ENCODE measurements around the gene PPM1J.
A peak's percentile ranks its signal among the peaks of the same experiment; 100 is the strongest.
"Not testable (repeated sequence)": the region's sequence is repeated elsewhere in the genome, so short reads cannot be mapped to it uniquely, and the experiment has no call there.

PPM1J gene

DNA sequence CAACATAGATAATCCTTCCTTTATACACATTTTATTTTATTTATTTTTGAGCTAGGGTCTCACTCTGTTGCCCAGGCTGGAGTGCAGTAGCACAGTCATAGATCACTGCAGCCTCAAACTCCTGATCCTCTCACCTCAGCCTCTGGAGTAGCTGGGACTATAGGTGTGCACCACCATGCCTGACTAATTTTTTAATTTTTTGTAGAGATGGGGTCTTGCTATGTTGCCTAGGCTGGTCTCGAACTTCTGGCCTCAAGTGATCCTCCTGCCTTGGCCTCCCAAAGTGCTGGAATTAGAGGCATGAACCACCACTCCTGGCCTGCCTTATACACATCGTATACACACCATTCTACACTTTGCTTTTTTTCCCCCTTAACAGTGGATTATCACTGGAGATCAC is 6.2 kb upstream of the PPM1J start:
- not testable (repeated sequence) for DNase-seq

DNA sequence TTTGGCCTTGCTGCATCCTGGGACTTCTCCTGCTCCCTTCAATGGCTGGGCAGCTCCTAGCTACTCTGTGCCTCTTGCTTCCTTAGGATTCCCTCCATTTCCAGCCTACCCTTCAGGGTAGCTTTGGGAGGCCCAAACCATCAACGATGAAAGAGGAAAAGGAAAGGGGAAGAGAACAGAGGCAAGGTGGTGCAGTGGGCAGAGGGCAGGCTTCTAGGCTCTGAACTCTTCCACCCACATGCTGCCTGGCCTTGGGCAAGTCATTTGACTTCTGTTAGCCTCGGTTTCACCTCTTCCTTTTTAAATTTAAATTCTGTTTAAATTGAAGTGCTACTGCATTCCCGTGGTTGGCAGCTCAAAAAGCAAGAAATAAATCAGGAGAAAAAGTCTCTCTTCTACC is 5.7 kb upstream of the PPM1J start:
- no peak for DNase-seq

DNA sequence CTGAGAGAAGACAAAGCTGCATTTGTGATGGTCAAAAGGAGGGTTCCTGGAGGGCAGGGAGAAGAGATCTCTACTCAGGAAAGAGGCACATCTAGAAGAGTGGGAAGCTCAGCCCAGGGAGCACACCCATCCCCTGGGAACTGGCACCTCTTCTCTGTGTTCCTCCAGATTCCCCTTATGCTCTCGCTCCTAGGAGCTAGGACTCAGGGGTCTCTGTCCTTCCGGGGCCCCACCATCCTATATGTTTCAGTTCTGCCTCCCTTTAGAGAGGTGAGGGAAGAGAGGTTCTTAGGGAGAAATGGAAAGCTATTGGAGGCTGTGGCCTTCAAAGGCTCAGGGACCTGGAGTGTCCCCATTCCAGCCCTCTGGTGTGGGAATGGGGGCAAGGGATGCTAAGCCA is 4.6 kb upstream of the PPM1J start:
- DNase-seq = no peak

DNA sequence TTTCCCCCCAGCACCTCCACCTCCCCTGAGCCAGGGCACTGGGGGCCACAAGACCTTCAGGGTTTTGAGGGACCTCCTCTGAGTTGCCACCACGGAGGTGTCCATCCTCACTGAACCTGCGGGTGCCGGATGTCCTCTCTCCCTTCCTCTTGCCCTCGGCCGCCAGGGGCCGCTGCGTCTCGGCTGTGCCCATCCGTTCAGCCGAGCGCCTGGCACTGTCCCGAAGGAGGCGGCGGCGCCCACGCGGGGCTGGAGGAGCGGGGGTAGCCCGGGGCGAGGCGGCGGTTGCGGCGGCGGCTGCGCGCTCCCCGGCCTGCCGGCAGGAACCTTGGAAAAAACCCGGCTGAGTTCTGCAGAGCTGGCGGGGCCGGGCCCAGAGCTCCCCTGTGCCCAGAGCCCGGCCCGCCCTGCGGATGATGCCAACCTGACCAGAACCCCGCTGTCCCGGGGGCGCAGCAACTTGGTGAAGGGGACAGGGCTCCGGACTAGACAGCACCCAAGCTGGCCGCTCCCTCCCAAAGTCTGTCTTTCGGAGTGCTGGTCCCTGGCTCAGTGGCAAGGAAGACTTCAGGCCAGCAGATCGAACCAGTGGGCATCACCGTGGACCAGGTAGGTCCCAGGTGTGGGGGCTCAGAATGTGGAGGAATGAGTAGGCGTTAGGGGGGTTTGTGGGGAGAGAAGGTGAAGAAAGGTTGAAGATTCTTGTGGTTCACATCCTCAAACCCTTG is 3.7 kb upstream of the PPM1J start:
- peak; percentile 86 for DNase-seq

DNA sequence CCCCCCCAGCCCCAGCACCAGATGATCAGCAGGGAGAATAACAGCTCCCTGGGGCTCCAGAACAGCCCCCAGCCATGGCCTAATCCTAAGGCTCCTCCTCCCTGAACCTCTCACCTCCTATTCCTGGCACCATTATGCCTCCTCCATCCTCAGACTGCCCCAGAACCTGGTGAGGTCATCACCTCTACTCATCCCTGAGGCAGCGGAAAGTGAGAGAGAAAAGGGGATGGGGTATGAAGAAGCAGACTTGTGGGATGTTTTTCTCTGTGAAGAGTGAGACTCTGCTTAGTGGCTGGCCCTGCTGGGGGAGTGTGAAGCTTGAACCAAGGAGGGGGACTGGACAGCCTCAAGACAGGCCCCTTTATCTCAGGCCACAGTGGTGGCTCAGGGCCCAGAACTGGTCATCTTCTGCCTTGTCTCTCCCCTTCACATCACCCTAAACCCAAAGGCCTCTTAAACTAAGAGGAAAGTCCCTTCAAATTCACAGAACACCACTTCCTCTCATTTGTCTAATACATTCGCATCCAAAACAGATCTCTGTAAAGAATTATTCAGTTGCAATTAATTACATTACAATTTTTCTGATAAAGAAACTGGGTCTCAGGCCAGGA is 2.2 kb upstream of the PPM1J start:
- no peak for DNase-seq

DNA sequence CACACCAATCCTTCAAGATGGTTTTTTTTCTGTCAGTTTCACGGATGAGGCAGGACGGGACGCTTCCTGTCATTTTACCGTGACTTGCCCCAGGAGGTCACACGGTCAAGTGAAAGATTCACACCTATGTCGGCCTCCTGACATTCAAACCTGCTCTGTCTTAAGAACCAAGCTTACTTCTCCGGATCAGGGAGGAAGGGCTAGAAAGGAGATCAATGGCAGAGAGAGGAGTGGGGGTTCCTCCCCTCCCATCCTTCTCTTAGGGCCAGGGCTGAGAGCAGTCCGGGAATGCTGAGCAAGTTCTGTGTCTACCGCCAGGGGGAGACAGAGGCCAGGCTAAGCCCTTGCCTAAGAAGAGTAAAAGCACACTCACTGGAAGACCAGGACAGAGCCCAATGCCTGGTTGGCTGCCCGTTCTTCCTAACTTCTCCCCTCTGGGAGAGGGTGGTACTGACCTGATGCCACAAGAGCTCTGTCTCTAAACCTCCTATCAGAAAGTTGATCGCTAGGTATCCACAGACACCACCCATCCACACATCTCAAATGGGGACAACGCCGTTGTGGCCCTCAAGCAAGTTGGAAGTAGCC is 1.1 kb upstream of the PPM1J start:
- DNase-seq = peak; percentile 87

DNA sequence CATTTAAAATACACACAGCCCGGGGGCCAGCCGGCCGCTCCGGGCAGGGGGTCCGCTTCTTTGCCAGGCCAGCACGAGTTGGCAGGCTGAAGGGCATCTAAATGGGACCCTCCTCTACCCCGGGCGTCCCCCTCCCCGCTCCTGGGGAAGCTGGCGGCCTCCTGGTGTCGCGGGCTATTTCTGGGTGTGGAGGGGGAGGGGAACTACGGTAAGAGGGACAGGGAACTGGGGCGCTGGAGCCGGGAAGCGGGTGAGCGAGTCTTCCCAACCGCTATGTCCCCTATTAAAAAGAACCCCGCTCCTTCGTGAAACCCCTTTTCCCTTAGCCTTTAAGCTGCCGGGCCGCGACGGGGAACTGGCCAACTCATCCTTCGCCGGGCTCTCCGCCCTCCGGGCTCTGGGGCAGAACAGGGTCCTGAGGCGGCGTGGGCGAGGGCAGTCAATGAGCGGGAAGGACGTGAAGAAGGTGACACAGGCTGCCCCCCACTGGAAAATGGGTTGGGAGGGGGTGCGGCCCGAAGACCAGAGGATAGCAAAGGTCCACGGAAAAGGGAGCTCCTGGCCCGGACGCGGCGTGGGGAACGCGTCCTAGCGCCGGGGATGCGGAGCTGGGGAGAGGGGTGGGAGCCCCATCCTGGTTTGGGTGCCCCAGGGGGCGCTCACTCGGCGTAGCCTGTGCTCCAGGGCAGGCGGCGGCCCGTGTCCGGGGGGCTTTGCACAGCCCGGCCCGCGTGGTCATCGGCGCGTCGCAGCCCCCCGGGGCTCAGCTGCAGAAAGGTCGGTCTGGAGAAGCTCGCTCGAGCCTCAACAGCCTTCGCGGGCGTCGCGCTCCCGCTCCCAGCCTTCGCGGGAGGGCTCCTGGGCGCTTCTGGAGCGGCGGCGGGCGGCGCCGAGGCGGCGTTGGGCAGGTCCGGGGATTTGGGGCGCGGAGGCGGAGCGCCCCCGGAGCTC is 544 bp downstream of the PPM1J start:
- peak; percentile 41 for DNase-seq

DNA sequence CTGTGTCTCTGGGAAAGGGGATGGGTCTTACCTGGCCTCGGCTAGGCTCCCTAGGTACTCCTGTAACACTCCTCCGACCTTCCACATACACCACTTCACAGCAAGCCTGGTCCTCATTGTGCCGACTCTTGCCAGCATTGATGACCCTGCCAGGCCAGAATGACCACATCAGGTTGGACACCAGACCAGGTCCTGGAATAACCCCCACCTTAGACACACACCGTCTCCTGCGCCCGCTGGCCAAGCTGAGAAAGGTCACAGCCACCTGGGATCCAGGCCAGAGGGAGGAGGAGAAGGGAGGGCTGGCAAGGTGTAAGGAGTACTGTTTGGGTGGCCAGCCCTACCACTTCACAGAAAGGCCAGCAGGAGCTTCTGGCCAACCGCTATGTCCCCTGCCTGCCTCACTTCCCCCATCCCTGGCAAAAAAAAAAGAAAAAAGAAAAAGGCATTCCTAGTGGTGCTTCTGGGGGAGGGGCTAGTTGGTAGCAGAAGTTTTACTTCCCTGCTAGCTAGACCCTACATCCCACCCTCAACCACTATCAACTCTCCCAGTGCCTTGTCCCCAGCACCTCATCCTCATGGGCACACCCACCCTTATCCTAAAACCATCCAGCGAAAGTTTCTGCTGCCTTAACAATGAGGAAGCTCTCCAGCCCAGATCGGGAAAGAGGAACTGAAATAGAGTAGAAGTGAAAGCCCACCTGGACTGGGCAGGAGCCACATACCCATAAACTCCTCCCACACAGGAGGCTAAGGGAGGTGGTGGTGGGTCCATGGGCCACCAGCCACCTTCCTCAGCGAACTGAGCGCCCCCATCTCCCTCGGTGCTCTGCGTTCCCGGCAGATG is 1.4 kb downstream of the PPM1J start:
- DNase-seq = no peak

DNA sequence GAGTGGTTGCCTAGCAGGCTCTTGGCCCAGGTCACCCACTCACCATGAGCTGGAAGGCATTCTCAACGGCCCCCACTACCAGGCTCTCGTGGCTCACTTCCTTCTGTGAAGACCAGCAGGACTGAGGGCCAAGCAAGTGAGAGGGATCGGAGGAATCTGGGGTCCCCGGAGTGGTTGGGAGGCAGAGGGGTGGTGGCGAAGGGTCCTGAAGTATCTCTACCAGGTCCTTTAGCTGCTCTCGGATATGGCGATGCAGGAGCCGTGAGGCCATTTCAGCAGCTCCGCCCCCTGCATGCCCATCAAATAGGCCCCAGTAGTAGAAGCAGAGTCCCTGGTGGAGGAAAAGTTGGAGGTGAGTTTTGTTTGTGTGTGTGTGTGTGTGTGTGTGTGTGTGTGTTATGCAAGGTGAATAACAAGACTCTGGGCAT is 2.4 kb downstream of the PPM1J start:
- no peak for DNase-seq

DNA sequence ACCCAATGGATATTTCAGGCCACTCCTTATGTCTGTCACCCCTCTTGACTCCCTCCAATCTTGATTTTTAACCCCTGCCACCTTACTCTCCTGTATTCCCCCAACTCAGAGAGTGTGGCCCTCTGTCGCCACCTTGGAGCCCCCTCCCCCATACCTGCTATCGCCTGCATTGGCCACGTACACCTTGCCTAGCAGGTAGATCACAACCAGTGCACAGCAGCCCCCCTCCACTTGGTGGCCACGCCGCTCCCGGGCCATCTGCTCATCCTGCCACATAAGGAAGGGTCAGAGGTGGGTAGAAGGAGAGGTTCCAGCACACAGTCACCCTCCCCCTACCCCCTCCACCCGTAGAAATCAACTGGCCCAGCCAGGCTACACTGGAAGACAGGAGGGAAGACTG is 2.9 kb downstream of the PPM1J start:
- no peak for DNase-seq

DNA sequence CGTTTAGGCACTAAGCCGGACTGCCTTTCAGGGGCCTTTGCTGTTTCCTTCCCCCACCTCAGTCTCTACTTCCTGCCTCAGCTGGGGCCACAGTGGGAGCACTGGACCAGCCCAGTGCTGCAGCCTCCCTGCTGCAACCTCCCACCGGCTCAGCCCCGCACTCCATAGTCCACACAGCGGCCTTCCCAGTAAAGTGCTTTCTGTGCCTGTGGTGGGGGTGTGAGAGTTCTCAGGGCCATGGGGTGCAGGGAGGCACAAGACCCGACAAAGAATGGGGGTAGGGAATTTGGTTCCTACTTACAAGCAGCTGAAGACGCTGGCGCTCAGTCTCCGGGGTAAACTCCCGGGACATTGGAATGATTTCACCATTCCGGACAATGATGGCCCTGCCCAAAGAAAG is 3.5 kb downstream of the PPM1J start:
- no peak for DNase-seq

DNA sequence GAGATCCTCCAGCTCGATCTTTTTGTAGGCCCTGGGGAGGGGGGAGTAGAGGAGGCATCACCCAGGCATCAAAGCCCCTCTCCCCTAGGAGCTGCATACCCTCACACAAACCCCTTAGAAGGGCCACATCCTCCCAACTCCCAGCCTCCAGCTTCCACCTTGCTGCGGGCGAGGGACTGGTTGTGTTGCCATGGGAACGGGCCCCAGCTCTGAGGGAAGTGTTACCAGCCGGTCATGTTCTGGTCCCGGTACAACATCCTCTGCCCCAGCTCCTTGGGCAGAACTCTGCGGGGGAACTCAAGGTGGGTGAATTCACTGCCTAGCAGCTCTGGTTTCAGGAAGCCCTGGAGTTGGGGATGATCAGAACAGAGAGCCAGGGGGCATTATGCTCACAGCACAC is 4.1 kb downstream of the PPM1J start:
- DNase-seq = no peak

DNA sequence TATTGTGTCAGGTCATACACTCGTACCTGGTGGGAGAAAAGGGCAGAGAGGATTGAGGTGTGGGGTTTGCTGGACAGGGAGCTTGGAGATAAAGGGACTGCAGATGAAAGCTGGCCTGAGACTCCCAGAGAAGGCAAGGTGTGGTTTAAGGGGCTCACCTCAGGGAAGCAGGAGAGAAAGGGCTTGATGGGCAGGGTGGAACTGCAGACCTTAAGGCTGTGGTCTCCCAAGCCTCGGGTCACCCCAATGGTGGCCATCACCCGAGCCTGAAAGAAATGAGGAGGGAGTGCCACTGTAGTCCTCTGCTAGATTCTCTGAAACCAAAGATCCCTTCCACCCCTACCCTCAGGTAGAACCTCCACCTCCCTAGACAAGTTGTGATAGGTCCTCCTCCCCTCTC is 4.5 kb downstream of the PPM1J start:
- DNase-seq = no peak

DNA sequence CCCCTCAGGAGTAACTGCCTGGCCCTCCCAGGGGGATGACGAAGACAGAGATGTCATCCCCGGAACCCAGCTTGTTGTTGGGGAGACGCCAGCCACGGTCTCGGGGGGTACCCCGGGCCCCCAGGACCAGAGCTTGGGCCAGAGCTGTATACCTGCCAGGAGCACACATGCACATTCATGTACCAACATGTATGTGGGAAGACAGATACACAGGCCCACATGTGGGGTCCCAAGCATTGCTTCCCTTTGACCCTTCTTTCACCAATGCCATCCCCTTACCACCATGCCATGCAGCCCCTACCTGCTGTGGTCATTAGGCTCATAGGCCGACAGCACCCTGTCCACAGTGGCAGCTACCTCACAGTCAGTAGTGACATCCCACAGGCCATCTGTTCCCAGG is 5.0 kb downstream of the PPM1J start:
- no peak for DNase-seq

DNA sequence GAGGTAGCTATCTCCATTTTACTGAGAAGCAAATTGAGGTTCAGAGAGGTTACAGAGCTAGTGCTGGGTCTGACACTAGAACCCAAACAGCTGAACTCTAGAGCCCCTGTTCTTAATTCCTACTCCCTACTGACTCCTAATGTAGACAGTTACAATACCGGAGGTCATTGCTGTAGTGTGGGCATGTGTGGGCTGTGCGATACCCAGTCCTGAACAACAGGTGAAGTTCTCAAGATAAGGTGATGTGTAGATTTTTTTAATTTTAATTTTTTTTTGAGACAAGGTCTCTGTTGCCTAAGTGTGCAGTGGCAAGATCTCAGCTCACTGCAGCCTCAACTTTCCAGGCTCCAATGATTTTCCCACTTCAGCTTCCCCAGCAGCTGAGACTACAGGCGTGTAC is 6.6 kb downstream of the PPM1J start:
- no peak for DNase-seq

DNA sequence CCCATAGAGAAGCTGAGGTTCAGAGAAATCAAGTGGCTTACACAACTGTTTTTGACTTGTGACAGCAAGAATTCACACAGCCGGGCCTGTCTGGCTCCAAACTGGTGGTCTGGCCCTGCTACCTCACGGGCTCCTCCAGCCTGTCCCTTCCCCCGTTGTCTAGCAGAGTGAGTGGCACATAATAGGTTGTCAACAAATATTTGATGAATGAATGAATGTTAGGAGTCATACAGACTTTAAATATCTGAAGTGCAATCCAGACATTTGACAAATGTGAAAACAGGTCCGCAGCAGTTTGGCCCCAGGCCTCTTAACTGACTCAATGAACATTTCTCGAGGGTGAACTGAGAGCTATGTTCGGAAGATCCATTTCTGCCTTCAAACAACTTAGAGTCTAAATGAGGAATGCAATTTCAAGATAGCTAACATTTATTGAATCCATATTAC is 7.1 kb downstream of the PPM1J start:
- DNase-seq = no peak

DNA sequence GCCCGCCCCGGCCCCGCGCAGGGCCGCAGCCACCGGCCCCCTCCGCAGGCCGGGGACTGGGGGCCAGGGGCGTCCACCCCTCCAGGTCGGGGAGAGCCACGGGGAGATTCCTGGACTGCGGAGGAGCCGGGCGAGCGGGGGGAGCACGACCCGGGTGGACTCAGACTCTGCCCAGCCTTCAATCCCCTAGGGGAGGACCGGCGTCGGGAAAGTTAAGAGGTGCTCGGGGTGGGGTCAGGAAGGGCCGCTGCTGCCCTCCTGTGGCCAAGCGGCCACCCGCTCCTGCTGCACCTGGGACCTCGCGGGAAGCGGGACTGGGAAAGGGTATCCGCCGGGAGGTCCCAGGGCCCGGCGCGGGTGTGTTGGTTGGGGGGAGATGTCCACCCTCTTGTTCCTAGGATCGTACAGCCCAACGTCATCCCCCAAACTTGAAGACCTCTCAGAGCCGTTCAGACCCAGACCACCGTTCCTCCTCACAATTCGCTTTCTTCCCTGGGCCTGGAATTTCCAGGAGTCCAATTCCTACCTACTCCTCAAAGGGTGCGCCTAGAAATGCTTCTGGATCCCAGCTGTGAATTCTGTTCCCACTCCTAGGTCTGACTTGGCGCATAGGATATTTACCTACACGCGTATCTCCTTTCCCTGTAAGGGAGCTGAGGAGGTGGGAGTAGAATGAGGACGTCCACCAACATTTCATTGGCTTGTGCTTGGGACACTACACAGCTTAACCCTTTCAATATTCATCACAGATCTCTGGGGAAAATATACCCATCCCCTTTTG is 7.7 kb downstream of the PPM1J start:
- DNase-seq = peak; percentile 79

DNA sequence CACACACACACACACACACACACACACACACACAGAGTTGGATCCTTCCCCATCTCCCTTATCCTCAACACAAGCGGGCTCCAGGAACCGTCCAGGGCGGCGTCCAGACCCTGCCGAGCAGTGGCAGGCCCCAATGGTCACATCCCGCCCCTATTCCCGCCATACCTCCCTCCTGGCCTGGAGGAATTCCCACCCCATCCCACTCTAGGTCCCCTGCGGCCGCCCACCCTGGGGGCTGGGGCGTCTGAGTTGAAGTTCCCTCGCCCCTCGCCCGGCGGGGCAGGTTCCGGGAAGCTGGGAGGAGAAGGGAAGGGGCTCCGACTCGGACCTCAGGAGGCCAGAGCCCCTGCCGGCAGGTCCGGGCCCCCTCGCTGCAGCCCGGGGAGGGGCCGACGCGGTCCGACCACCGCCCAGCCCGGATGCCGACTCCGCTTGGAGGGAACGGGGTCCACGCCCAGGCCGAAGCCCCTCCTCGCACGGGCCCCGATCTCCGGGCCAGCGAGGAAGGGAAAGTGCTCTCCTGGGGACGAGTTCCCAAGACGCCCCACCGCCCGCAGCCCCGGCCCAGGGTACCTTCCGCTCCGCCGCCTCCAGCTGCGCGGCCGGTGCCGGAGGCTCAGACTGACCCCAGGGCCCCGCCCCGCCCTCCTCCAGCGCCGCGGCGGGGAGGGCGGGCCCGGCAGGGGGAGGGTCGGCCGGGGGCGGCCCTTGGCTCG is 8.5 kb downstream of the PPM1J start, which contains the start of gene RHOC:
Gene RHOC (minus strand): TSS at position 623 of the 716 bp plus-strand sequence. CDS start 3,328 bp downstream, outside the sequence.
- DNase-seq = peak; percentile 62

DNA sequence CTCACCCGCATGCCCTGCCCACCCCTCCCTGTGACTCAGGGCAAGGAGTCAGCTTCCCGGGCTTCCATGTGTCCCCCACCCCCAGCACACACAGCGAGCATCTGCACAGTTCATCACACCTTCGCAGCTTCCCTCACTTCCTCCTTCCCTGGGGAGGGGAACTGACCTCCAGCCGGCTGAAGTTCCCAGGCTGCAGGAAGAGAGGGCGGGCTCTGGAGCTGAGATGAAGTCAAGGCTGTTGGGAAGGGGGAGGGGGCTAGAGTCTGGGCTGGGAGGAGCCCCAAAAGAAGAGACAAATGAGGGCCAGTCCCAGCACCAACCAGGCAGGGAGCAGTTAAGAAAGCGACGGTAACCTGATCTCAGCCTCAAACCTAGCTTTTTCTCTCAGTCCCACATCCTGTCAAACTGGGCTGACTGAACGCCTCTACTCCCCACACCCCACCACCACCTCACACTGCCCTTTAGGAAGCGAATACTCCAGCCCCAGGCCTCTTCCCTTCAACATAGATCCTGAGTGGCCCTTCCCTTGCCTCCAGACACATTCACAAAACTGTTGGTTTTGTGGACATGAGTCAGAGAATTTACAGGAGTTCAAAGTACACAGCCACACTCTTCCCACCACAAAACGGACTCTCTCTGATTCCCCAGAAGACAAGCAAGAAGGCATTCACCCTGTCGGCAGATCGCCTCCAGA is 10.1 kb downstream of the PPM1J start:
- DNase-seq = peak; percentile 64

DNA sequence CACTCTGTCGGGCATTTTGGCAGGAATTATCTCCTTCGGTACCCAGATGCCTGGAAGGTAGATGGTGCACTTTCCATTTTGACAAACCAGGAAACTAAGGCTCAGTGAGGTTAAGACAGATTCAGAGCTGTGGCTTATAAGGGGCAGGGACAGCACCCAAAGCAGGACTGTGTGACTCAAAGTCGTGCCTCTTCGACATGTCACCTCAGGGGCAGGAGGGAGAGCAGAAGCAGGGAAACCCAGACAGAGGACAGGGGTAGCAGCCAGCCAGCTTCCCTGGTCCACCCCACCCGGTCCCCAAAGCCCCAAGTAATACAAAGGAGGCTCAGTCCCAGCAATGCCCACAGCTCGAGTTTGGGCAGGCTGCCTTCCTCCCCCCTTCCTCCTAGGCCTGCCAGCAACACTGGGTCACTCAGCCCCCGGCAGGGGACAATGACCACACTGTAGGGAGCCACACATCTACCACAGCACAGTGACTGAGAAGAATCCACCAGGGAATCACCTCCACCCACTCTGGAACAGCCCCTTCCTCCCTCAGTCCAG is 10.7 kb downstream of the PPM1J start:
- peak; percentile 48 for DNase-seq
